ENCODE data around the gene KRTAP12-1.
"Not testable (repeated sequence)": the region's sequence is repeated elsewhere in the genome, so short reads cannot be mapped to it uniquely, and the experiment has no call there.

KRTAP12-1 gene

DNA sequence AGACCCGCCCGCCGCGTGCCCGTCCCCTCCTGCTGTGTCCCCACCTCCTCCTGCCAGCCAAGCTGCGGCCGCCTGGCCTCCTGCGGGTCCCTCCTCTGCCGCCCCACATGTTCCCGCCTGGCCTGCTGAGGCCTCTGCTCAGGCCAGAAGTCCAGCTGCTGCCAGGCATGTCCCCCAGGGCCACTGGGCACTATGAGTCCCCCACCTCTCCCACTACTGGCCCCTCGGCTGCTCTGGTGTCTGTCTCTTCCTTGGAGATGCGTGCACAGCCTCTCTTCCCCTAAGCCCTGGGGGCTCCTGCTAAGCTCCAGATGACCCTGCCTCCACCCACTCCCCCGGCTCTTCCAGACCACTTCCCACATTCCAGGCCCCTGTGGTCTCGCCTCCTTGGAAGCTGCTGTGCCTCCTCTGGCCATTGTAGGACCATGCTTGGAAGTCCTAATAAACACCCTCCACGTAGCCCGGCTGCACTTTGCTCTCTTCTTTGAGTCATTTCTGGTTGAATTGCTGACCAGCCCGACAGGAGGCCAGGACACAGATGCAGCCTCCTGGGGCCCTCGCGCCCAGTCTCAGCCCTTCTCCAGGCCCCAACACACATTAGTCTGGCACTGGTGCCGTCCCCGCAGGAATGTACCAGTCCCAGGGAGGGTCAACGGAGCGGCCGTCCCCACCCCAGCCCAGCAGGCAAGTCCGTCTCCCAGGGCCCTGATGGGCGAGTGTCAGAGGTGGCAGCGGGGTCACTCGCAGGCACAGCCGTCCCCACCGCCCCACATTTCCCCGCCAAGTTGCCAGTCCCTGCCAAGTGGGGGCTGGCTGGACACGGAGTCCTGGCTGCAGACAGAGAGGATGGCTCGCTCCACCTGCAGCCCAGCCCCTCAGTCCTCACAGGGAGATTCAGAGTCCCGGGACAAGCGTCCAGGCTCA lies 16.1 kb upstream of the KRTAP12-1 start:
- DNase-seq (ENCODE audit: low read depth): no peak

DNA sequence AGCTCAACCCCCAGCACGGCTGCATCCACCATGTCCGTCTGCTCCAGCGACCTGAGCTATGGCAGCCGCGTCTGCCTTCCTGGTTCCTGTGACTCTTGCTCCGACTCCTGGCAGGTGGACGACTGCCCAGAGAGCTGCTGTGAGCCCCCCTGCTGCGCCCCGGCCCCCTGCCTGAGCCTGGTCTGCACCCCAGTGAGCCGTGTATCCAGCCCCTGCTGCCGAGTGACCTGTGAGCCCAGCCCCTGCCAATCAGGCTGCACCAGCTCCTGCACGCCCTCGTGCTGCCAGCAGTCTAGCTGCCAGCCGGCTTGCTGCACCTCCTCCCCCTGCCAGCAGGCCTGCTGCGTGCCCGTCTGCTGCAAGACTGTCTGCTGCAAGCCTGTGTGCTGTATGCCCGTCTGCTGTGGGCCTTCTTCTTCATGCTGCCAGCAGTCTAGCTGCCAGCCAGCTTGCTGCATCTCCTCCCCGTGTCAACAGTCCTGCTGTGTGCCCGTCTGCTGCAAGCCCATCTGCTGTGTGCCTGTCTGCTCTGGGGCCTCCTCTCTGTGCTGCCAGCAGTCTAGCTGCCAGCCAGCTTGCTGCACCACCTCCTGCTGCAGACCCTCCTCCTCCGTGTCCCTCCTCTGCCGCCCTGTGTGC lies 15.3 kb upstream of the KRTAP12-1 start, which contains the start of gene KRTAP10-12:
Gene KRTAP10-12, plus strand, starts transcription at position 1 of the 639 bp plus-strand sequence. Its CDS starts 30 bp downstream, at position 31.
- not testable (repeated sequence) for DNase-seq (ENCODE audit: low read depth)

DNA sequence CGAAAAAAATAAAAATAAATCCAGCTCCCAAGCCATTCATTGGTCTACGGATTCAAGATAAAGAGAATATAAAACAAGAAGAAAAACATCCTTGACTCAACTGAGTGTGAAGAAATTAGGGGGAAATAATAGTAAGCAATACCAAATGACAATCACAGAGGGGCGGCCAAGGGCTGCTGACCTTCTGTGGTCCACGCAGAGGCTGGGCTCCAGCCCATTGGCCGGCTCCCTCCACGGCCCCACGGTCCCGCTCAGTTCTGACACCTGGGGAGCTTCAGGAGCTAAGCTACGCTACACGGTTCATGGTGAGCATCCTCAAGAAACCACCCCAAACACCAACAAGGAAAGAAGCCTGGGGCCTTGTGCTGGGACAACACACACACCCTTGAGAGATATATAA lies 14.6 kb upstream of the KRTAP12-1 start:
- DNase-seq (ENCODE audit: low read depth): no peak

DNA sequence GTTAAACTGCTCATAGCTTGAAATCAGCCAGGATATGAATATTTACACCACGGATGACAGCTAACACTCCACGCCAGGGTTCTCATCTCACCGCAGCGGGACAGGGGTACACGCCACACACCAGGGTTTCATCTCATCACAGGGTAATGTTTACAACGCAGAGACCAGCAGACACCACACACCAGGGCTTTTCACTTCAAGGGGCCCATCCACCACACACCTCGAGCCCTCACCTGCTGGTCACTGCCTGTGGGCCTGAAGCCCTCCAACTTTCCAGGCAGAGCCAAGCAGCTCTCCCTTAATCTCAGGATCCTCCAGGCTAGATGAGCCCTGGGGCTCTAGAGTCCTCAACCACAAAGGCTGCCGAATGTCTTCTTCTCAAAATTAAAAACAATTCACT lies 13.7 kb upstream of the KRTAP12-1 start:
- DNase-seq (ENCODE audit: low read depth): no peak

DNA sequence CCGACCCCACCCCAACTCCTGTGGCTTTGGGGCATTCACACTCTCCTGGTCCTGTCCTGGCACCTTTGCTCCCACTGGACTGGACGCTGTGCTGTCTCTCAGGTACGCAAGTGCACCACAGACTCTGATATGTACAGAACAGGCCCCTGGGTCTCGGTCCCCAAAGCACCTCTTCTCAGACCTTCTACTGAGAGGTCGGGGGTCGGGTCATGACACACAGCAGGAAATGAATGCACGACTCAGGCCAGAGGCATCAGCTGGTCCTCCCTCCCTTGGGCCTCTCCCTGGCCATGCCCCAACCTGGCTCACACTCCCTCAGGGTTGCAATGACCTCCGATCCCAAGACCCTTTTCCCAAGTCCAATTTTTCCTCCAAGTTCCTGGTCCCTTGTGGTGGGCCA lies 13.2 kb upstream of the KRTAP12-1 start:
- no peak for DNase-seq (ENCODE audit: low read depth)

DNA sequence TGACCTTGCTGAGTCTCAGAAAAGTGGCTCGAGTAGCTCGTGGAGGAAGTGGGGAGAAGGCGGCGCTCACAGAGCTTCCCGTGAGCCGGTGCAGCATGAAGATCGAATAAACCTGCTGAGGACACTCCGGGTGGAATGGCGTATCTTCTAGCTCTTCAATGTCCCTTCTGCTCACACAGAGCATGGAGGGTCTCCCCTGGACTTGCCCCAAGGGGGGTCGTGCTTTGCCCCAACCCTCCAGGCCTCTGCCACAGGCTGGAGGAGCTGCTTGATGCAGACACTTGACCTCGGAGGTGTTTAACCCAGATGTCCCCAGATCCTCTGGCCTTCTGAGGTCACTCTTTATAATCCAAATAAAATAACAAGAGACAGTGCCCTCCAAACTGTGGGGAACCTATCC lies 12.8 kb upstream of the KRTAP12-1 start:
- DNase-seq (ENCODE audit: low read depth): no peak

DNA sequence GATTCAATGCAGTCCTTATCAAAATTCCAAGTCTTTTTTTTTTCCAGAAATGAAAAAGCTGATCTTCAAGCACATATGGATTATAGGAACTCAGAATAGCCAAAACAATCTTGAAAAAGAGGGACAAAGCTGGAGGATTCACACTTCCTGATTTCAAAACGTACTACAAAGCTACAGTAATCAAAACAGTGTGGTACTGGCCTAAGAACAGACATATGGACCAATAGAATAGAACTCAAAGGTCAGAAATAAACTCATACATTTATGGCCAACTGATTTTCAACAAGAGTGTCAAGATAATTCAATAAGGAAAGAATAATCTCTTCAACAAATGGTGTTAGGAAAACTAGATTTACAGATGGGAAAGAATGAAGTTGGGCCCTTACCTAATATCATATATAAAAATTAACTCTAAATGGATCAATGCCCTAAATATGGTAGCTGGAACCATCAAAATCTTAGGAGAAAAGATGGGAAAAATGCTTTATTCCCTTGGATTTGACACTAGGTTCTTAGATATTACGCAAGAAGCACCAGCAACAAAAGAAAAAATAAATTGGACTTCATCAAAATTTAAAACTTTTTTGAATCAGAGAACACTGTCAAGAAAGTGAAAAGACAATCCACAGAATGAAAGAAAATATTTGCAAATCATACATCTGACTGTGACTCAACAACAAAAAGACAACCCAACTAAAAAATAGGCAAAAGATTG lies 11.0 kb upstream of the KRTAP12-1 start:
- DNase-seq (ENCODE audit: low read depth): no peak

DNA sequence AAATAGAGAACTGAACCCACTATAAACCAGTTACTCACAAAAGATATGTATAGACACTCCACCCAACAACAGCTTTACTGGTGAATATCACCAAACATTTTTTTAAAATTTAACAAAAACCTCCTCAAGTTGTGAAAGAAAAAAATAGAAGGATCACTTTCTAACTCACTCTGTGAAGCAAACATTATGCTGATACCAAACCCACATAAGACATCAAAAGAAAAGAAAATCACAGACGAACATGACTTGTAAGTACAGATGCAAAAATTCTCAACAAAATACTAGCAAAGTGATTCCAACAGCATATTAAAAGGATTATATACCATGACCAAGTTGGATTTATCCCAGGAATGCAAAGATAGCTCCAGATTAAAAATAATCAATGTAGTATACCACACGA lies 9.7 kb upstream of the KRTAP12-1 start:
- DNase-seq (ENCODE audit: low read depth): no peak

DNA sequence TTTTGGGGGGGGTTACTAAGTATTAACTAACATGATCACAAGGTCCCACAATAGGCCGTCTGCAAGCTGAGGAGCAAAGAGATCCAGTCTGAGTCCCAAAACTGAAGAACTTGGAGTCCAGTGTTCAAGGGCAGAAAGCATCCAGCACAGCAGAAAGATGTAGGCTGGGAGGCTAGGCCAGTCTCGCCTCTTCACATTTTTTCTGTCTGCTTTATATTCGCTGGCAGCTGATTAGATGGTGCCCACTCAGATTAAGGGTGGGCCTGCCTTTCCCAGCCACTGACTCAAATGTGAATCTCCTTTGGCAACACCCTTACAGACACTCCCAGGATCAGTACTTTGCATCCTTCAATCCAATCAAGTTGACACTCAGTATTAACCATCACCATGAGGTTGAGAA lies 7.8 kb upstream of the KRTAP12-1 start:
- not testable (repeated sequence) for DNase-seq (ENCODE audit: low read depth)

DNA sequence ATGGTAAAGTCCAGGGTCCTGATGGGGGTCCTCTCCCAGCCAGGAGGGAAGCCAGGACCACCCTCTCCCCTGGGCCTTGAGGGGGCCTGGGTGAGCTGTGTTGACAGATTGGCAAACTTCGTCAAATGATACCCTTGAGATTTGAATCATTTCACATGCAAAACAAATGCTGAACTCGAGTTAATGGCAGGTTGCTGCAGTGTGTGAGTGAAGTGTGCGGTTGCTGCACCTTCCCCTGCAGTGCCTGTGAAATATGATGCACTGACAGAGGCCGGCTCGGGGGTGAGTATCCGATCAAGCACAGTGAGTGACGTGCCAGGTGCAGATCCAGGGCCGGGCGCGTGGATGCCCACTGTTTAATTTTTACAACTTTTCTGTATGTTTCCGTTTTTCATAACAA lies 5.7 kb upstream of the KRTAP12-1 start:
- no peak for DNase-seq (ENCODE audit: low read depth)

DNA sequence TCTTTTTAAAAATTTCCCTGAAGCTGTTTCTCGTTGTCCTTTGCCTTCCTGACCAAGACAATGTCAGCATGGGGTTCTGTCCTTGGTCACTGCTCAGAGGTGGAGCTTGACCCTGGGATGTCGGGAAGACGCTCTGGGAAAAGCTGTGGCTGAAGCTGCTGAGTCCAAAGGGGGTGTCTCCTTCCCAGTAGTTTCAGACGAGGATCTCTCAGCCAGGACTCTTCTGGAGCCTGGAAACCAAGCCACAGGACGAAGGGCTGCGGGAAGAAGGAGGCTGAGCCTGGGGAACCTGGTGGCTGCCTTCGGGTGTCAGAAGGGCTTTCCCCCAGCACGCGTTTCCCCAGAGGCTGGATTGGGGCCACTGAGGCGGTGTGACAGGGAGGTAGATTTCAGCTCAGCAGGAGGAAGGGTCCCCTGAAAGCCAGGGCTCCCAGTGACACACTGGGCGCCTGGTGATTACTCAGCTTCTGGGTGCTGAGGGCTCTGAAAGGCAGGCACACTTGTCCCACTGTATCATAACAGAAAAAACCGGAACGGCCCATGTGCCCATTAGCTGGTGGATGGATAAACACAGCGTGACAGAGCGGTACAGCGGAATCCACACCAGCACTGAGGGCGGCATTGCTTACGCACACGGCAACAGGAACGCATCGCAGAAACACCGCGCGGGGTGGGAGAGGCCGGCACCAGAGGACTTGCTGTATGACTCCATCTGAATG lies 5.0 kb upstream of the KRTAP12-1 start:
- no peak for DNase-seq (ENCODE audit: low read depth)

DNA sequence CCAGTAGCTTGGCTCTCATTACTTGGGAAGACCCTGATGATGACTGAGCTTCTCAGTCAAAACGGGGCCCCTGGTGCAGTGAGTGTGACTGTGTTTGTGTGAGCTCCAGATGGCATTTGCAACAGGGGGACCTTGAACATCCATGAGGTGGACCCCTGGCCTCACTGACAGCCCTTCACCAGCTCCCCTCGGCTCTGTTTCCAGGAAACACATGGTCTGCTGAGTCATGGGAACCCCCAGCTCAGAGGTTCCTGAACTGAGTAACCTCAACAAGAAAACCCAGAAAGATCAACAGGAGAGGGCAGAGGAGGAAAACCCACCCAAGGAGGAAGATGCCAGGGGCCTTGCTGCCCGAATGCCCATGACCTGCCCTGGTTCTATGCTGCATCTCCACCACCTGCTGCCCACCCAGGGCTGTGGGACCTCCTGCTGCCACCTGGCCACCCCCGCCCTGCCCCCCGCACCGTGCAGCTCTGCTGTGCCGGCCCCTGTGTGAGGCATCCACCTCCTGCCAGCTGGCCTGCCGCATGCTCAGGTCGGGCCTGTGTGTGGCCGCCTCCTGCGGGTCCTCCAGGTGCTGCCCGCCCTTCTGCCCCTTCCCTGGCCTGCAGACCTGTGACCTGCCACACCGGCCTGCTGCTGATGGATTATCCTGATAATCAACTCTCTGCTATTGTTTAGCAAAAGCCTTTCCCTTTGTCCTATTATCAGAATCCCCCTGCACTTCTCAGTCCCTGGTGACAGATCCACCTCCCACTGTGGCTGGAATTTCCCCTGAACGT lies 4.2 kb upstream of the KRTAP12-1 start:
- no peak for DNase-seq (ENCODE audit: low read depth)

DNA sequence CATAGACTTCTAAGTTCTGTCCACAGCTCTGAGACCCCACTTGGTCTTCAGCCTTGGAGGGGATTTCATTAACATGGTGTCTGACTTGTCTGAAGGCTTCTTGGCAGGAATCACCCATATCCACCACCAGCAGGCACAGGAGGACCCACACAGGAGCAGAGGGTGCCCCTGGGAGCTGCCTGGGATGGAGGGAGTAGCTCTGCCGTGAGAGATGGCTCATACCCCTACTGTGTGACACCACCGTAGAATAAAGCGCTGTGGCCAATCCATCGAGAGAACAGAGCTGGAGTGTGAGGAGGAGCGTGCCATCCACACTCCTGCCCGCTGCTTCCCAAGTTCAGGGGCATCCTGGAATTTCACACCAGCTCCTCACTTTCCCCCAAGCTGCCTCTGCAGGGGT lies 3.1 kb upstream of the KRTAP12-1 start:
- DNase-seq (ENCODE audit: low read depth): not testable (repeated sequence)

DNA sequence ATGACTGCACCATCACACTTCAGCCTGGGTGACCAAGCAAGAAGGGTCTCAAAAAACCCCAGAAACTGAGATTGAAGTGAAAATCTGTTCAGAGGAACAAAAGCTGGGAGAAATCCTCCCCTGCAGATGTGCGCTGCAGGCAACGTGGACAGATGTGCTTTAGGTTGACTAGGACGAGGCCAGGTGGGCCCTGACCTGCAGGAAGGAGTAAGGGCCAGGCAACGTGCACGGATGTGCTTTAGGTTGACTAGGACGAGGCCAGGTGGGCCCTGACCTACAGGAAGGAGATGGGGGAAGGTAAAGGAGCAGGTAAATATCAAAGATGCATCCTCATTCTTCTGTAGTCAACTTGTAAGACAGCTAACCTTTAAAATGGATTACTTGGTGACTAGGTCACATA lies 2.5 kb upstream of the KRTAP12-1 start:
- DNase-seq (ENCODE audit: low read depth): no peak

DNA sequence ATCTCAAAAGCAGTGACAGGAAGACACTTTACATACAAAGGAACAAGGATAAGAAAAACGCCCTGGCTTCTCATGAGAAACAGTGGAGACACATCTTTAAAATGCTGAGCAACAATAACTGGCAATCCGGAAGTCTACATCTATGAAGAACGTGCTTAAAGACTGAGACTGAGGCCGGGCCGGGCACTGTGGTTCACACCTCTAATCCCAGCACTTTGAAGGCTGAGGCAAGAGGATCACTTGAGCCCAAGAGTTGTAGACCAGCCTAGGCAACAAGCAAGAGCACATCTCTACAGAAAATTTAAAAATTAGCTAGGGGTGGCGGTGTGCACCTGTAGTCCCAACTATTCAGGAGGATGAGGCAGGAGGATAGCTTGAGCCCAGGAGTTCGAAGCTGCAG lies 2.1 kb upstream of the KRTAP12-1 start:
- DNase-seq (ENCODE audit: low read depth): no peak

DNA sequence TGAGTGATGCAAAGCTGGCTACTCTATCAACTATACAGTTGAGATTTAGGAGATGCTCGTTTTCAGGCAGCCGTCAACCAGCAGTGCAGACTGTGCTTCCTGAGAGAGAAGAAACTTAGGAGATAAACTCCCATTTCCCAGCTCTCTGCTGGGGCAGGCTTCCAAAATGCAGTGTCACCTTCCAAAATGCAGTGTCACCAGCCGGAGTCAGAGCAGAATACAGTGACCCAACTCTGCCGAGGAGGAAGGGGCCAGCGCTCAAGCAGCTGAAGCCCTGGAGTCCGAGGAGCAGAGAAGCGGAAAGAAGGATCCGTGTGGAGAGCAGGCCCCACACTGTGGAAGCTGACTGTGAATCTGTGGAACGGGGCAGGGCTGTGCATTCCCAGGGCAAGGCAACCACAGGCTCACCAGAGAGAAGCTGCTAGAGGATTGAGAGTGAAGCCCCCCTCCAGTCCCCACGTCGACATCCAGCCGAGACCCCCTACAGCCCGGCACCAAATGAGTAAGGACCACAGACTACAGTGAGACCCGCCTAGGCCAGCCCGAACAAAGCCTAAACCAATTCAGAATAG lies 703 bp upstream of the KRTAP12-1 start:
- DNase-seq (ENCODE audit: low read depth): no peak

DNA sequence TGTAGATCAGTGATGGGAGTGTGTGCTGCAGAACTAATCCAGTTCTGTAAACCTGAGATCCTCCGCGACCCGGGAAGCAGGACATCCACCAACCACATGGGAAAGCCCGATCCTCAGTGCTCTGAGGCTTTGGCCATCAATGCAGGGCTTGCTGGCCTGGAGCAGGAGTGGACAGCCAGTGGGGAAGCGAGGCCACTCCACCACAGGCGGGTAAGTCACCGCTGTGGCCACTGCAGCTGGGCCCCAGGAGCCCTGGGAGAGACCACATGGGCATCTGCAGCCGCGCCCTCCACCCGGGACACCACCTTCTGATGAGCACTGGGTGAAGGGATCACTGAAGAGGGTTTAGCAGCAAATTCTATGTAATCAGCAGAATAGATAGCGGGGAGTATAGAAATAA lies 811 bp downstream of the KRTAP12-1 start:
- no peak for DNase-seq (ENCODE audit: low read depth)

DNA sequence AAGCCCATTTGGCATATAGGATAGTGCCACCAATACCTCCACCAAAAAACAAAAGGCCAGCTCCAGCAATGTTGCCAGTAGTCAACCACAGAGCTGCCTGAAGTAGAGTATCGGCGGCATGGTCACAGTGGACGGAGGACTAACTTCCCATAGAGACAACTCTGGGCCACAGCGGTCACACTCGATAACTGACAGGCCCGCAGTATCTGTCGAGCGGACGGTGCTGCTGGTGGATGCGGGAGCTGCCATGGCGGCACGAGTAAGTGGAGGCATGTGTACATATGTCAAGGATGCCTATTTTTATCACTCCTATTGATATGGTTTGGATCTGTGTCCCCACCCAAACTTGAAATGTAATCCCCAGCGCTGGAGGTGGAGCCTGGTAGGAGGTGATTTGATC lies 4.1 kb downstream of the KRTAP12-1 start:
- DNase-seq (ENCODE audit: low read depth): no peak

DNA sequence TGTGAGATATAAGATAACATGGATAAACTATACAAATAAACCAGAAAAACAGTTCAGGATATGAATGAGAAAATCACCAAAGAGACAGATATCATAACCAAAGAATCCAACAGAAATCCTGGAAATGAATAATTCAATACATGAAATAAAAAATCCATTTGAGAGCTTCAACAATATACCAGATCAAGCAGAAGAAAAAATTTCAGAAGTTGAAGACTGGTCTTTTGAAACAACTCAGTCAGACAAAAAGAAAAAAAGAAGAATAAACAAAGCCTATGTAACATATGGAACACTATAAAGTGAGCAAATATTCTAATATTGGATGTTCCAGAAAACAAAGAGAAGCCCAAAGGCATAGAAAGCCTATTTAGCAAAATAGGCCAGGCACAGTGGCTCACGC lies 10.1 kb downstream of the KRTAP12-1 start:
- no peak for DNase-seq (ENCODE audit: low read depth)

DNA sequence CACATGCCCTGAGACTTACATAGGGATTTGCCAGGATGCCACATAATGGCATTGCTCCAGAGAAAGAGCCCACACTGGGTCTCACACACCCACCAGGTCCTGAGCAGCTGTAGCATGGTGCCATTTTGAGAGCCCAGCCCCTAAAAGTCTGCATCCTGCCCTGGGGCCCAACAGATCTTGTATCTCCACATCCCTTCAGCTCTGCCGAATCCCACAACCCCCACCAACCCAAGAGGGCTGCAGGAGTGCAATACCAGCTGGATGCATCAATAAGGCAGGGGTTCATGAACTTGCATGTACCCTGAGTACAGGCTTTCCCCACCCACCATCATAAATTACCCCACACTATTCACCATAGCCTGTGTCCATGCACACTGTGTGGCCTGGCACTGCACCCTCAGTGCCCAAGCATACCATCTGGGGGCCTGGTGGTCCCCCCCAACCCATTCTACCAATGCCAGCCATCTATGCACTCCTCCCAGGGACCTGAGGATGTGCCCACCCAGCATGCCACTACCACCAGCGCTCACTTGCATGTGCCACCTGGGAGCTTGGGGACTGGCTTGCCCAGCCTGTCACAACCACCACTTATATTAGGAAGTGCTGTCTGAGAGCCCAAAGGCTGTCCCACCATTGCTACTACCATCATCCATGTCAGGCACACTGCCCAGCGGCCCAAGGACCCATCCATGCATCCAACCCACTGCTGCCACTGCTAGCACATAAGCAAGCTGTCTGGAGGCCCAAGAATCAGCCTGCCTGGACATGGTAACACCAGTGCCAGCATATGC lies 11.1 kb downstream of the KRTAP12-1 start:
- DNase-seq (ENCODE audit: low read depth): no peak
